ENCODE results near the gene IGFBP6.

DNA sequence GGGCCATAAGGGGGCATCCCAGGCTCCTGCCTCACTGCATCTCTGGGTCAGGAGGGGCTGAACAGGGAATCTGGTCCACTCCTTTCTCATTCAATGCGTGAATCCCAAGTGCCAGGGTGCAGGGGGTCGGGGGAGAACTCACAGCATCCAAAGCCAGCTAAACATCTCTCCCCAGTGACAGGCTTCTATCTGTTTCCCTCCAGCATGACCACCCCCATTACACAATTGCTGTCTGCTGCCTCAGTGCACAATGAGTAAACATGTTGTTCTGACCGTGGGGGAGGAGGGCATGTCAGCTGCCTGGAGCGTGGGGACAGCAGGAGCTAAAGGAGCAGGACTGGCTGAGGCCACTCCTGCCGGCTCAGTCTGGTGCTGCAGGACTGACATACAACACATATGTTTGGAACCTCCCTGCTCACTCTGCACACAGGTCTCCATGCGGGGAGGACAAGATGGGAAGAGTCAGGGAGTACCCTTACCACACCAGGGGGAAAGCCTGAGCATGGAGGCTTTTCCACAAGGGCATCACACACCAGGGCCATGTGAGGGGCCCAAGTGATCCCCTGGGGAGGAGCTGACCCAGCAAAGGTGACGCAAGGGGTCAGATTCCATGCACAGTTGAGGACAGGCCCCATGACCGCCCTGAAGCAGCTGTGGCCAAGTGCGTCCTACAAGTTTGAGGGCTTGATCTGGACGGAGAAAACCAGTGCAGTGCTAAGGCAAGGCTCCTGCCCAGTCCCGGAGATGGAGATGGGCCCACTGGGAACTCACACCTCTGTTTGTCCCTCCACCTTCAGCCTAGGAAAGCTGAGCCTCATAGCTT, 46.2 kb upstream of the IGFBP6 start:
- TF ChIP-seq POLR2A (IDR thresholded peaks at IDR 0.05), result peak; percentile 22 to 89
- TF ChIP-seq, protein P1, sequence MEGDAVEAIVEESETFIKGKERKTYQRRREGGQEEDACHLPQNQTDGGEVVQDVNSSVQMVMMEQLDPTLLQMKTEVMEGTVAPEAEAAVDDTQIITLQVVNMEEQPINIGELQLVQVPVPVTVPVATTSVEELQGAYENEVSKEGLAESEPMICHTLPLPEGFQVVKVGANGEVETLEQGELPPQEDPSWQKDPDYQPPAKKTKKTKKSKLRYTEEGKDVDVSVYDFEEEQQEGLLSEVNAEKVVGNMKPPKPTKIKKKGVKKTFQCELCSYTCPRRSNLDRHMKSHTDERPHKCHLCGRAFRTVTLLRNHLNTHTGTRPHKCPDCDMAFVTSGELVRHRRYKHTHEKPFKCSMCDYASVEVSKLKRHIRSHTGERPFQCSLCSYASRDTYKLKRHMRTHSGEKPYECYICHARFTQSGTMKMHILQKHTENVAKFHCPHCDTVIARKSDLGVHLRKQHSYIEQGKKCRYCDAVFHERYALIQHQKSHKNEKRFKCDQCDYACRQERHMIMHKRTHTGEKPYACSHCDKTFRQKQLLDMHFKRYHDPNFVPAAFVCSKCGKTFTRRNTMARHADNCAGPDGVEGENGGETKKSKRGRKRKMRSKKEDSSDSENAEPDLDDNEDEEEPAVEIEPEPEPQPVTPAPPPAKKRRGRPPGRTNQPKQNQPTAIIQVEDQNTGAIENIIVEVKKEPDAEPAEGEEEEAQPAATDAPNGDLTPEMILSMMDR (IDR thresholded peaks at IDR 0.05), result peak in 5 of 6 experiments; percentile 16 to 67 (median 52)

All from adrenal gland (tissue), 5 donors.